SKM-1 (cell line): Measurements from ENCODE around the gene UBE4A.
A peak's percentile ranks its signal among the peaks of the same experiment; 100 is the strongest.
"Not testable (repeated sequence)": the region's sequence is repeated elsewhere in the genome, so short reads cannot be mapped to it uniquely, and the experiment has no call there.

Experiments
- DNase-seq: peaks from one replicate; lab custom pipeline; 2025; ENCODE audit not compliant: unreplicated experiment; lab: John Stamatoyannopoulos, UW

The UBE4A gene

GRCh38 chr11:118401151-118401879 lies 41.9 kb downstream of the UBE4A start, which contains the start of gene ATP5MG:
Gene ATP5MG, plus strand, starts transcription at chr11:118401606. Its CDS starts 60 bp downstream, at chr11:118401666.
- DNase-seq, result peak; percentile 83

GRCh38 chr11:118401880-118402590 lies 42.6 kb downstream of the UBE4A start:
- no peak for DNase-seq

GRCh38 chr11:118402594-118402993 lies 43.2 kb downstream of the UBE4A start:
- DNase-seq, result not testable (repeated sequence)

GRCh38 chr11:118406599-118407166 lies 47.3 kb downstream of the UBE4A start:
- no peak for DNase-seq

- DNase-seq, result no peak
These were observed 50.8 kb downstream of the UBE4A start for GRCh38 chr11:118410055-118410745.

- no peak for DNase-seq
These were observed 52.1 kb downstream of the UBE4A start for GRCh38 chr11:118411530-118411929.

GRCh38 chr11:118412921-118413320 lies 53.5 kb downstream of the UBE4A start:
- no peak for DNase-seq

- no peak for DNase-seq
These were observed 55.8 kb downstream of the UBE4A start for GRCh38 chr11:118415062-118415738.

GRCh38 chr11:118415739-118416068 lies 56.3 kb downstream of the UBE4A start:
- no peak for DNase-seq

- DNase-seq, result not testable (repeated sequence)
These were observed 57.5 kb downstream of the UBE4A start for GRCh38 chr11:118416900-118417299.

- no peak for DNase-seq
These were observed 58.4 kb downstream of the UBE4A start for GRCh38 chr11:118417801-118418200.

GRCh38 chr11:118418766-118419165 lies 59.4 kb downstream of the UBE4A start:
- no peak for DNase-seq

GRCh38 chr11:118427707-118428106 lies 68.3 kb downstream of the UBE4A start:
- DNase-seq, result no peak

- no peak for DNase-seq
These were observed 71.6 kb downstream of the UBE4A start for GRCh38 chr11:118430956-118431355.

- DNase-seq, result no peak
These were observed 74.7 kb downstream of the UBE4A start for GRCh38 chr11:118434123-118434552.

- no peak for DNase-seq
These were observed 75.3 kb downstream of the UBE4A start for GRCh38 chr11:118434553-118435289.

GRCh38 chr11:118435290-118435892 lies 76.0 kb downstream of the UBE4A start:
- DNase-seq, result peak; percentile 70

- DNase-seq, result peak; percentile 92
These were observed 76.7 kb downstream of the UBE4A start, which contains the start of gene KMT2A for GRCh38 chr11:118435893-118436624. Gene KMT2A, plus strand, starts transcription at chr11:118436492. Its CDS starts 21 bp downstream, at chr11:118436513.

- no peak for DNase-seq
These were observed 77.3 kb downstream of the UBE4A start for GRCh38 chr11:118436639-118437207.
